Measurements from ENCODE around the gene DHFR2. TPM values are rescaled to one million over a fixed set of nuclear protein-coding genes. Genes with fewer than 3 reads are reported as not detected.

The DHFR2 gene
- total and polyA plus RNA-seq, 10 of the 15 experiments (the other 5 are each of a cell fraction or from before 2014, with no cell fraction given) = 1.8 to 5.6 (median 4.4) TPM

- H3K79me2 ChIP-seq (ENCODE audit: control insufficient read depth, insufficient read depth, low read length) = no peaks in the 10 kb centered on the region
- DNase-seq (ENCODE audit: low read depth, low spot score) (no peak), ATAC-seq (no peak), FAIRE-seq (no peak)
- CTCF ChIA-PET = interaction anchor here (0.8 to 2.1 kb wide), 7 partner anchors 9 to 220 kb away, joined by 3 to 9 read pairs (median 6); no protein-coding TSS in a partner anchor
- in situ Hi-C loops (cut with MboI) (no loop called here), intact Hi-C loops (cut with micrococcal nuclease; ENCODE audit: unreplicated experiment) (no loop called here)
- POLR2A ChIA-PET = no interaction called here
- no peaks in the 10 kb centered on the region for H3K4me1 ChIP-seq (ENCODE audit: control insufficient read depth, insufficient read depth, low read length)
- no peak within 1 kb of the TSS for H2AFZ ChIP-seq (ENCODE audit: control insufficient read depth, low read depth, low read length)
- RAD21 ChIA-PET (ENCODE audit: unreplicated experiment) = interaction anchor here (0.9 to 1.0 kb wide), 2 partner anchors 9 to 259 kb away, joined by 3 read pairs; no protein-coding TSS in a partner anchor
- no peak within 1 kb of the TSS for H3K9ac ChIP-seq (ENCODE audit: control insufficient read depth, insufficient read depth, low read length)
- H3K4me2 ChIP-seq (ENCODE audit: control insufficient read depth, insufficient read depth) = no peak within 1 kb of the TSS
- no peaks in the 10 kb centered on the region for H3K9me3 ChIP-seq (replicated peaks; ENCODE audit: control insufficient read depth, insufficient read depth, low read length)
- BruUV-seq (replicated peaks) = no TSS peak
- no peak for TF ChIP-seq NFYB (IDR thresholded peaks at IDR 0.05; ENCODE audit: insufficient read depth, low read depth, low read length)
- TF ChIP-seq MTA2 (IDR thresholded peaks at IDR 0.05; ENCODE audit: low read depth) = no peak
- TF ChIP-seq PKNOX1 (IDR thresholded peaks at IDR 0.05) = no peak
- no peak for TF ChIP-seq BACH1 (IDR thresholded peaks at IDR 0.05; ENCODE audit: borderline replicate concordance)
- TF ChIP-seq LARP7 (IDR thresholded peaks at IDR 0.05) = no peak
- H3K36me3 ChIP-seq (ENCODE audit: control insufficient read depth in 2 of 2, insufficient read depth in 2 of 2, low read length in 1 of 2) = no peaks in the 10 kb centered on the region
- no peak within 1 kb of the TSS for H3K27ac ChIP-seq (ENCODE audit: control insufficient read depth, insufficient read depth)
- WGBS (ENCODE audit: insufficient coverage, insufficient replicate concordance, low lambda C conversion rate, missing lambda C conversion rate) = 91% methylated on average over 8 of the region's 8 CpGs
- H3K27me3 ChIP-seq (replicated peaks in 1 of 2; ENCODE audit: control insufficient read depth in 2 of 2, insufficient read depth in 2 of 2, low read length in 1 of 2) = no peaks in the 10 kb centered on the region
- H3K4me3 ChIP-seq = no peak within 1 kb of the TSS
- SMC1A ChIA-PET (ENCODE audit: uncharacterized antibody, unreplicated experiment) = interaction anchor here (1.0 to 1.7 kb wide), 5 partner anchors 14 to 42 kb away, joined by 3 to 7 read pairs (median 4); partner anchors contain the start of gene NSUN3
- H4K20me1 ChIP-seq (ENCODE audit: control insufficient read depth, insufficient read depth) = no peaks in the 10 kb centered on the region
Observed at GRCh38 chr3:94028093-94028837, 34.5 kb downstream of the DHFR2 start, which contains the start of gene STX19. Gene STX19 (minus strand): TSS chr3:94028597. CDS start chr3:94015269, 13,328 bp downstream.
